Renal cortex interstitium (tissue), 11 donors: ENCODE measurements around the gene KCNJ18. TPM values are rescaled to one million over a fixed set of nuclear protein-coding genes. Genes with fewer than 3 reads are reported as not detected.
"Not testable (repeated sequence)": the region's sequence is repeated elsewhere in the genome, so short reads cannot be mapped to it uniquely, and the experiment has no call there.

ENCODE experiments used
- DNase-seq, 11 donors: peaks; one replicate each; pipeline ENCODE4 v3.0.0-alpha.2; 2013; ENCODE audit warnings: low read depth in 9 of 11, low spot score in 4 of 11; ENCODE audit errors: extremely low read depth in 1 of 11
- polyA plus RNA-seq, 3 donors: library from polyadenylated mRNA; unstranded; fragments of 120-200 nt; gene quantifications; one replicate each; pipeline ENCODE4 v1.2.1, GENCODE V29; 2013; ENCODE audit not compliant: insufficient read length in 3 of 3

KCNJ18 gene
- polyA plus RNA-seq, 3 donors, result not detected

DNA sequence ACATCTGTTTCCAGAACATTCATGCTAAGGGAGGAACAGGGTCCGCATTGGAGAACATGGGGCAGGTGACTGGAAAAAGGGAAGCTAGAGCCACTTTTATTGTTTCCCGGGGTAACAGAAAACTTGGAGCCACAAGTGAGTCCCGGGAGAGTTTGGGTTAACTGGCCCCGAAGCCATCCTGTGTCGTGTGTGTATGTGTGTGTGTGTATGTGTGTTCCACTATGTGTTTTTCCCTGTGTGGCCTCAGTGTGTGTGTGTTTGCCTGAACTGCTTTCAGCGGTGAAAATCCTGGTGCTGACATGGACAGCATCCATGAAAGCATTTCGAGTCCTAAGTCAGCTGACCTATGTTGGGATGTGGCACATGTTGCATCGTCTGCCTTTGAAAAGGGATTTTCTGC, 20.7 kb downstream of the KCNJ18 start:
- not testable (repeated sequence) for DNase-seq

DNA sequence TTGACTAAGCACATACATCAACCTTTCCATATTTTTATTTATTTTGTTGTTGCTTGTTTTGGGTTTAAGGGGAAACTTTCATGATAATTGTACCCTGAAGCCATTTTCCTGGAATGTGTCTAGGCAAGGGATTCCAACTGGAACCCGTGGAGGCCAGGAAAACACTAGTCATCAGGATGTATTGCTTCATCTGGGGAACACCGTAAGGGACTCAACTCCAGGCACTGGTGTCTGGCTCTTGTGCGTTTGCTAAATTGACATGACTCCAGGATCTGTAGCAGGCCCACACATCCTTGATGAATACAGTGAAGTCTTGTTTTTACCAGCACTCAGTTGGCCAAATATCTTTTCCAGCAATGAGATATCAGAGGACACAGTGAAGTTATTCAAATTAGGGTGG, 21.3 kb downstream of the KCNJ18 start:
- not testable (repeated sequence) for DNase-seq

DNA sequence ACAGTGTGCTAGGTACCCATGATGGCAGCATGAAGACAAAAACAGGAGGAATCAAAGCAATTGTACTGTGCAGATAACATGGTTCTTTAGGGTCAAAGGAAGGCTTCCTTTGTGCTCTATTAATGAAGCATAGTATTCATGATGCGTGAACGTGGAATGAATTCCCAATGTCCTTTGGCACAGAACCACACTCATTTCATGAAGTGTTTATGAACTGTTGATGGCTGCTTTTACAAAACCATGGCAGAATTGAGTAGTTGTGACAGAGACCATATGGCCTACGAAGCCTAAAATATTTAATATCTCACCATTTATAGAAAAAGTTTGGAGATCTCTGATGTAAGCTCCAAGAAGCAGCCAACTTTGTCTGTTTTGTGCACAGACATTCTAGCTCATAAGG, 22.4 kb downstream of the KCNJ18 start:
- DNase-seq, result not testable (repeated sequence)

DNA sequence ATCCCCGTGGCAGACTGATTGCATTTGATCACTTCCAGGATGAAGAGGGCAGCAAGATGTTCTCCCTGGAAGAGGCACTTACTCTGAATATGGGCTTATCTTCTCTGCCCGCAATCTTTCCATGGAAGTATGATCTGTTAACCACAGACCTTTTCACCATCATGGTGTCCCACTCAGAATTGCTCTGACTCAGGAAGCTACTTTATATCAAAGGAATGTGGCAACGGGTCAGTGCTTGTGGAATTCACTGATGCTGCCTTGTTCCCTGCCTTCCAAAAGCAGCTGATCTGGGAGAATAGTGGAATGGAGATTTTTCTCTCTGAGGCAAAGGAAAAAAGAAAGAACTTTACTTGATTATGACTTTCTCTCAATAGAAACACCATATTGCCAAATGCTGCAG, 23.6 kb downstream of the KCNJ18 start:
- not testable (repeated sequence) for DNase-seq

DNA sequence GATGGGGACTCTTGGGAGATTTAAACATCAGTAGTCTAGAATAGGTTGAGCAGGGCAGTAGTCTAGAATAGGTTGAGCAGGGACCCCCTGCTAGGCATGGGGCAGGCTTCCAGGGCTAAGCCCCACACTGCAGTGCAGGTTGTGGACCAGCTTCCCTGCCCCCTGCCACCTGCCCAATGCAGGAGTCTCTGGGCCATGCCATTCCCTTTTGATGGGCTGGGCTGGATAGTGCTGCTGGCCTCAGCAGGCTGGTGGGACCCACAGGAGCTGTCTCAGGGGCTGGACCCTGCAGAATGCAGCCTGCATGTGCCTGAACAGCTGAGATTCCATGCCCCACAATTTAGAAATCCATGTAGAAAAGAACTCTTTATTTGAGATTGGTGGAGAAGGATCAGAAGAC, 26.6 kb downstream of the KCNJ18 start:
- not testable (repeated sequence) for DNase-seq

DNA sequence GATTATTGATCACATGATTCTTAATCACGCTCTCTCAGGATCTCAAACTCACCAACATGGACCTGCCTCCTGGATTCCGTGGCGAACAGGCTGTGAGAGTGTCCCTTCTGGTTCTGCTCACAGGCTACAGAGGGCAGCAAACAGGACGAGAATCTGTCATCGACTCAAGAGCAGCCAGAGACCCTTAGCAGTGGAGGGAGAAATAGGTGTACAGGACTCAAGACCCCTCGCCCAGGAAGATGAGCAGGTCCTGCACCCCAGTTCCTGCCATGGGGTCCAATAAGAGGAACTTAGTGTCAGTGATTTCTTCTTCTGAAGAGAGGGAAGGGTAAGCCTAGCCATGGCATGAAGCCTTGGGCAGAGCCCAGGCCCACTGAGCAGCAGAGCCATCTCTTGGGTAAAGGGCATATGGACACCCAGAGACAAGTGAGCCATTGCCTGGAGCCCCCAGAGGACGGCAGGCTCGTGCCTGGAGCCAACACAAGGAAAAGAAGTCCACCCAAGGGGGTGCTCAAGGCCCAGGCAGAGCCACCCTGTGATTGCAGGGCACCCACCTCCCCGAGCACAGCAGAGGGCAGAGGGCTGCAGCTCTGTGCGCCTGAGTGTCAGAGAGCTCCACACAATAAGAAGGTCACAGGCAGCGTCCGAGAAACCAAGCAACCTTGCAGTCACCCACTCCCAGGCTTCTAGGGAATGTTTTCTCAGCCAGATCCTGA, 27.3 kb downstream of the KCNJ18 start:
- not testable (repeated sequence) for DNase-seq

DNA sequence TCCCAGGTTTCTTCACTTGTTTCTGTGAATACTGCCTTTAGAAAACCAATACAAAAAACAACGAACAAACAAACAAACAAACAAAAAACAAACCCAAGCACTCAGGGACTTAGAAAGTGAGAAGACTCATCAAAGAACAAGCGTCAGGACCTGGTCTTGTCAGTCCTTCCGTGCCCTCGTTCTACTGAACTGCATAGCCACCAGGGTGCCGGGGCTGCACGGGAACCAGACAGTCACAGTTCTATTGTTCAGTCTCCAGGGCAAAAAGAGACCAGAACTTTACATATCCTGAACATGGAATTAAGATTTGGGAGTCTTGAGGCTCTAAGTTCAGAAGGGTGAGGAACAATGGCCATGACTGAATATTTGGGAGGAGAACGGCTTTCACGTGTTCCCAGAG, 28.2 kb downstream of the KCNJ18 start:
- not testable (repeated sequence) for DNase-seq

DNA sequence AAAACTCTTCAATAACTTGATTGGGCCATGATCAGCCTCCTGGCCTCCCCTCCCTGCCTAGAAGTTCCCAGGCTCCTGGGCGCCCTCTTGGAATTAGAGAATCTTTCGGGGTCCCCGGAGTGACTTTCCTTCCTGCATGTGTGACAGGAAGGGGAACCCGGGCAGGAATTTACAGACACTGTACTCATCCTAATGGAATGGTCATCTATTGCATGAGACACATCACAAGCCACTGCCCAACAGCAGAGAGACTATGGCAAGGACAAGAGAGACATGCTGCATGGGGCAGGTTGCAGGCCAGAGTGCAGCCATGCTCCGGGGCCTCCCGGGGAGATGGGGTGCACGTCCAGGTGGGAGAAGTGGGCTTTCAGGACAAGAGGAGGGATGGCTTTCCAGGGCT, 29.9 kb downstream of the KCNJ18 start:
- not testable (repeated sequence) for DNase-seq

DNA sequence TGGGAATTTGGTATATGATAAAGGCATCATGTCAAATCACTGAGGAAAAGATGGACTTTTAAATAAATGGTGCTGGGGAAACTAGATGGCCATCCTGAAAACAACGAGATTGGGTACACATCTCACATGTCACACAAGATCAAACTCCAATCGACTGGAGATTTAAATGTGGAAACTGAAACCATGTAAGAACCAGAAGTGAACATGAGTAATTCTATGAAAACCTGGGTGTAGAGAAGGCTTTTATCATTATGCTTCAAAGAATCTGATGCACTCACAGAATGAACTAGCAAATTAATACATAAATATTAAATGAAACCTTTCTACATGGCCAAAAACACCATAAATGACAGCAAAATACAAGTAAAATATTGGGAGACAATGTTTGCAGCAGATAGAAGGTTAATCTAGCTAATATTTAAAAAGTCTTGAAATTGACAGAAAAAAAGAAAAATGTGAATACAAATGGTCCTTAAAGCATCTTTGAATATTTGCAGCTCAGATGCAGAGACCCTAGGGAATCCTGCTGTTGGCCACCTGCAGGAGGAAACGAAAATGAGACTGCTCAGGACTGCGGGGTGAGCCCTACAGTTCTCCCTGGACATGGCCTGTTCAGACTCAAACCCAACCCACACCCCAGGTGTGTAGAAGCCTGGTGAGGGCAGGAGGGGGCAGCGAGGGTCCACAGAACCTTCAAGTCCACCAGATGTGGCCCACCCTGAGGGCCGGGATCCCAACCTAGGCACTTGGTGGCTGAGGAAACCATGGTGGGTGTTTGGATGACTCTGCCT, 32.1 kb downstream of the KCNJ18 start:
- DNase-seq, result not testable (repeated sequence)

DNA sequence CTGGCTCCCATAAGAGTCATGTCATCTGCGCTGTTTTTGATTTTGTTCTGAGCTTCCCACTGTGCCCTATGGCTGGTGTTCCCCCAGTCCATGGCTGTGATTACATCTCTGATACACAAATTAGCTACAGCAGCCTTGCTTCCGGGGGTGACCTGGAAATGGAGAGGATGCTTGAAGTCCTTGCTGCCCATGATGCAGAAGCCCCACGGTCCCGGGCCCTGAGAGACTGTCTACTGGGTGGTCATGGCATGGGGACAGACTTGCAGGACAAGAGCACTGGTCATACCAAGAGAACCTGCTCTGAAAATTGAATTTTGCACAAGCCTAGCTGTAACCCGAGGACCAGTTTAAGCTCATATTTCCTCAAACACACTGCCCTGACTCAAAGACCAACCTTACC, 38.8 kb downstream of the KCNJ18 start:
- not testable (repeated sequence) for DNase-seq

DNA sequence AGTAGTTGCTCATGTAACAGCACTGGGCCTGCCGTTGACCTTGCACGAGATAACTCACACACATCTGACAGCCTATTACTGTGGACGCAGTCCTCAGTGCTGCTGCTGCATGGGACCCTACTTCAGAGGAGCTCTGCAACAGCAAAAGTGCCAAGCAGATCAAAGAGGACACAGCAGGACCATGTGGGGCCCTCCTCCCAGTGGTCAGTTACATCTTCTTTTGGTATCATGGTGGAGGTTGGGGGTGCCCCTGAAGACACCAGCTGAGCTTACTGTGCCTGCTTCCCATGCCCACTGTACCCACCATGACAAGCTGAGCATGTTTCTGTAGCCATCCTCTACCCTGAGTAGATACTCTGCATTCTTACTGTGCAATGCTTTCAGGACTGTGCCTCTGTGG, 41.6 kb downstream of the KCNJ18 start:
- not testable (repeated sequence) for DNase-seq

DNA sequence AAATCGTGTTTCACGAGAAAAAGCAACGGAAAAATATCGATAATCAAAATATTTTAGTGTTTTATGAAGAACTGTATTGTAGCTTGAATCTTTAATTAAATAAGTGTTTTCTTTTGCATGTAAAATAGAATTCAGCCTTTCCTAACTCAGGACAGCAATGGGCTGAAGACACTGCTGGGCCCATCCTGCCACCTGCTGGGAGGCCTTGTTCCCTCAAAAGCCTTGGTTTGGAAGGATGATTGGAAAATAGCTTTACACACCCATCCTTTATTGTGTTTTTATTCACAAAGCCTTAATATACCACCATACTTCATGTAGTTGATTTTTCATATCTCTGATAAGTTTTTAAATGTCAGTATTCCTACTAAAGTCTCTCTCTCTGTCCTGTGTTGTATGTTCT, 43.5 kb downstream of the KCNJ18 start:
- not testable (repeated sequence) for DNase-seq

DNA sequence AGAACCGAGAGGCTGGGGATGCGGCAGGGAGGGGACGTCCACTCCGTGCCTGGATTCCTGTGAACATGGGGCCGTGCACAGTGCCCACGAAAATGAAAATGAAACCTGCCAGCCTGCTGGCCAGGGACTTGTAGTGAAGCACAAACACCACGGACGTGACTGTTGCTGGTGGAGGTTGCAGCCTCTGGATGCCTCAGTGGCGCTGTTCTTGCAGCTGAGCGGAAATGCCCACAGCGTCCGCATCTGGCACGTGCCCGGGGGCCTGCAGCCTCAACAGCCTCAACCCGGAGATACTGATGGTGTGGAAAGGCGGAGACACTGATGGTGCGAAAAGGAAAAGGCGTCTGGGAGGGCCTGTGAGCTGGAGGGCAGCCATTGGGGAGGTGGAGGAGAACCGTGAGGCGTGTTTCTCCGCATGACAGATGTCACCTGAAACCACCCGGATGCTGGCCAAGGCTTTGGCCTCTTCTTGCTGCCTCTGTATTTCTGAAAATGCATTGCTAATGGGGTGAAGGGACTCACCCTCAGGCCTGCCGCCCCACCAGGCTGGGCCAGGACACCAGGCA, 44.8 kb downstream of the KCNJ18 start:
- DNase-seq, result not testable (repeated sequence)

DNA sequence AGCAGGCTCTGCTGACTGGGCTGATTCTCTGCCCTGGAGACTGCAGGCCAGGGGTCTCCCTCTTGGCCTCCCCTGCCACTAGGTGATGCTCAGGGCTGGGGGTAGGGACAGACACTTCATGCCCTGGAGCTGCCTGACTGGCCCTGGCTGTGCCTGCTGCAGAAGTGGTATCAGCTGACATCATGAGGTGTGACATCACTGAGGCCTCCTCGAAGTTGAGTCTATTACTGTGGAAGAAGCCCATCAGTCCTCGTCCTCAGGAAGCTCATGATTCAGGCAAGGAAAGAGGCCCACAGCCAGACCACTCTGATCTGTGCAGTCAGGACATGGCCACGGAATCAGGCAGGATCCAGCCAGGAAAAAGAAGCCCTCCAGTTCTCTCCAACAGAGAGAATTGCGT, 45.9 kb downstream of the KCNJ18 start:
- not testable (repeated sequence) for DNase-seq

DNA sequence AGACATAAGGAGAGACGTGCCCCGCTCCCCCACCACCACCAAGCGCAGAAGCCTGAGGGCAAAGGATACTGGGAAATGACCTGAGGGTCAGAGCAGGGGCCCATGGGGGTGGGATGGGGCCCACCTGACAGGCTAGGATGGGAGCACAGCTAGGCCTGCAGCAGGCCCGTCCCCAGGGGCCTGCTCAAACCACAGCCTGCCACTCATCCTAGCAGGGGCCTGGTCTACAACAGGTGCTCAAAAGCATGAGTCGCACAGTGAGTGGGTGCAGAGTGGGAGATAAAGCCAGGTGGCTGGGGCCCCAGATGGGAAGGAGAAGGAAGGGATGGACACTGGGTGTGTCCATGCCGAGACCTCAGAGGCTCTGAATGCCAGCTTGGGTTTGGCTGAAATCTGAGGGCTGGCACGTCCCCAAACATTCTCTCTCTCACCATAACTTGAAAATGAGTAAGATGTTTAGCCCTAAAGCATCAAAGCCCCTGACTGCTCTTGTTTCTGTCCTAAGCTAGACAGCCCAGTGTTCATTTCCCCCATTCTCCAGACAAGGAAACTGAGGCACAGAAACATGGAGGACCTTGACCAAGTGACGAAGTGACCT, 46.7 kb downstream of the KCNJ18 start:
- DNase-seq, result not testable (repeated sequence)

DNA sequence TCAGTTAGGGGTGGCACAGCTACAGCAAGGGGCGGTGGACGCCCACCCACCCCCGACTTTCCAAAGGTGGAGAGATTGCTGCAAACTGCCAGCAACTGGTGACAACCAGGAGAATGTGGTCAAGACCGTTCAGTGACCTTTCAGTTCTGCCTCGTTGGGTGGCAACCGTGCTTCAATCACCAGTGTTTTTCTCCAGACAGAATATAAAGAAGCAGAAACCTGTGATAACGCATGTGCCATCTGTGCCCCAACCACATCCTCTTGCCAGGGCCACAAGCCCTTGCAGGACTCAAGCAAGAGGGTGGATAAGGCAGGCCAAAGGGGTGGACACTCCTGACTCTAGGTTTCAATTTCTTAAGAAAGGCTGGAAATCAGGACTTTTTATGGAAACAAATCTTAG, 47.2 kb downstream of the KCNJ18 start:
- DNase-seq, result not testable (repeated sequence)

DNA sequence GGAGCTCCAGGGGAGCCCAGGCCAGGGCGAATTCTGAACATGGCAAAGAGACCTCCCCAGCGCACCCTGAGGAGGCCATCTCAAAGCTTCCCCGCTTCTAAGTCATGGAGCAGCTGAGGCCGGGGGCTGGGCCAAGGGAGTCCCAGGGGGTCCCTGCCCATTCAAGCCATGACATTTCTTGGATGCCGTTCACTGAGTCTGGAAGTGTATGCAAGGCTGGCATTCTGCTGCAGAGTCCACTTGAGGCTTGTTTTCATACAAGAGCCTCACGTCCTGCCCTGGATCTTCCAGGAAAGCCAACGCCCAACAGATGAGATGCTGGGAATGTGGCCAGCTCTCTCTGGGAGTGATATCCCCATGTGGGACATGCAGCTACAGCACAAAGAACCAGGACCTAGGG, 48.5 kb downstream of the KCNJ18 start:
- not testable (repeated sequence) for DNase-seq

DNA sequence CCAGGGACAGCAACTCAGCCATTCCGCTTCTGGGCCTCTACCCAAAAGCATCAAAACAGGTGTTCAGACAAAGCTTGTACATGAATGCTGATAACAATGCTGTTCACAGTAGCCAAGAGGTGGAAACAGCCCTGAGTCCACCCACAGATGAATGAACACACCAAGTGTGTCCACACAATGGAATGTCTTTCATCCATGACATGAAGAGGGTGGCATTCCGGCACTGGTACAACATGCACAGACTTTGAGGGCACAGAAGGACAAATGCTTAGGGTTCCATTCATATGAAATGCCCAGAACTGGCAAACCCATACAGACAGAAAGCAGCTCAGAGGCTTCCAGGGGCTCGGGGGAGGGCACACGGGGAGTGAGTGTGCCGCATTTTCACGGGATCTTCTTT, 49.2 kb downstream of the KCNJ18 start:
- DNase-seq, result not testable (repeated sequence)

DNA sequence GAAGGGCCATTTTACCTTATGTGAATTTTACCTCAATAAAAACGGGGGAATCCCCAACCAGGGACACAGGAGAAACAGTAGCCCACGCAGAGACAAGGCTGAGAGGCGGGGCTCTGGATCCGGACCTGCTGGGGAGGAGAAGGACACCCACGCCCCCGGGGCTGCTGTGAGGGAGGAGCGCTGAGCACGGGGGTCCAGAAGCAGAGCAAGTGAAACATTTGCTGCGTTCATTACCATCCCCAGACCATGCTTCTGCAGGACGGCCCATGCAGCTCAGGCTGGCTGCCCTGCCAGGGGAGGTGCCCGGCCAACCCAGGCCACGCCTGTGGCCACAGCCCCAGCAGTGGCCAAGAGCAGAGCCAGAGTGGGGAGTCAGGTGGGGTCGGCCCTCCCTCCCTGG, 50.0 kb downstream of the KCNJ18 start:
- DNase-seq, result no peak

DNA sequence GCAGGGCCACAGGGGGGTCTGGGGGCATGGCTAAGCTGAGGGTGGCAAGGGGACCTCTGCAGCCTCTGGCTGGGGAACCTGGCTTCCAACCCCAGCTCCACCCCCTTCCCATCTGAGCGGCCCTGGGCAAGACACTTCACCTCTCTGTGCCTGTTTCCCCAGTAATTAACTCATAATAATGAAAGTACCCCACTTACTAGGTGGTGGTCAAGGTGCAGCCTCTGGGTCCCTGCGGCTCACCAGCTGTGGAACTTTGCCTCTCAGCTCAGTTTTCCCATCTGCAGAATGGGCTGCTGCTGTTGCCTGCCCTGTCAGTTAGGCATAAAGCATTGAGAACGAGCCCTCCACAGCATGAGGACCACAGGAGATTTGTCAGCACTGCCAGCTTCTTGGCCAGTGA, 51.8 kb downstream of the KCNJ18 start:
- DNase-seq, result not testable (repeated sequence)
